Pons (tissue), 1 donor: ENCODE measurements around the gene RTTN.

Experiments
- DNase-seq: peaks from one replicate; pipeline ENCODE4 v3.0.0-alpha.2; 2016; ENCODE audit warnings: low spot score

Gene RTTN

GRCh38 chr18:70207181-70207580 is 1.7 kb upstream of the RTTN start:
- DNase-seq: no peak

GRCh38 chr18:70200286-70200685 is 5.2 kb downstream of the RTTN start:
- no peak for DNase-seq

GRCh38 chr18:70197844-70198243 is 7.6 kb downstream of the RTTN start:
- DNase-seq: no peak

- DNase-seq: no peak
Measured at GRCh38 chr18:70197026-70197425, 8.5 kb downstream of the RTTN start.

GRCh38 chr18:70195852-70196434 is 9.5 kb downstream of the RTTN start:
- DNase-seq: peak; percentile 81

GRCh38 chr18:70195014-70195614 is 10.4 kb downstream of the RTTN start:
- no peak for DNase-seq

GRCh38 chr18:70194227-70194890 is 11.1 kb downstream of the RTTN start:
- no peak for DNase-seq

GRCh38 chr18:70190529-70190928 is 15.0 kb downstream of the RTTN start:
- no peak for DNase-seq

GRCh38 chr18:70188113-70188512 is 17.4 kb downstream of the RTTN start:
- no peak for DNase-seq

- no peak for DNase-seq
Measured at GRCh38 chr18:70183441-70183840, 22.0 kb downstream of the RTTN start.

GRCh38 chr18:70182548-70182947 is 22.9 kb downstream of the RTTN start:
- DNase-seq: no peak

GRCh38 chr18:70181725-70182124 is 23.8 kb downstream of the RTTN start:
- DNase-seq: no peak

- no peak for DNase-seq
Measured at GRCh38 chr18:70181015-70181414, 24.5 kb downstream of the RTTN start.

GRCh38 chr18:70176537-70176936 is 28.9 kb downstream of the RTTN start:
- no peak for DNase-seq

GRCh38 chr18:70175216-70175615 is 30.3 kb downstream of the RTTN start:
- DNase-seq: no peak

GRCh38 chr18:70172225-70172624 is 33.3 kb downstream of the RTTN start:
- no peak for DNase-seq

GRCh38 chr18:70169747-70170146 is 35.7 kb downstream of the RTTN start:
- DNase-seq: no peak

- DNase-seq: no peak
Measured at GRCh38 chr18:70166668-70167067, 38.8 kb downstream of the RTTN start.

GRCh38 chr18:70165936-70166335 is 39.6 kb downstream of the RTTN start:
- DNase-seq: no peak

GRCh38 chr18:70160073-70160678 is 45.3 kb downstream of the RTTN start:
- no peak for DNase-seq

GRCh38 chr18:70158992-70159717 is 46.3 kb downstream of the RTTN start:
- no peak for DNase-seq

GRCh38 chr18:70156886-70157285 is 48.6 kb downstream of the RTTN start:
- DNase-seq: no peak
